Tibial nerve (tissue), 4 donors: ENCODE results near the gene WDR88. TPM values are rescaled to one million over a fixed set of nuclear protein-coding genes. Genes with fewer than 3 reads are reported as not detected.

ENCODE experiments used
- DNase-seq, 2 donors: peaks; one replicate each; pipeline ENCODE4 v3.0.0-alpha.2; 2019; ENCODE audit warnings: low spot score in 2 of 2
- H3K27ac ChIP-seq, 4 donors: fragments of 200-600 bp; sonication (generic) in 3 of 4; one replicate each; pipeline ENCODE4 v1.5.1; 2017 to 2019; ENCODE audit warnings: mild to moderate bottlenecking in 1 of 4
- H3K27me3 ChIP-seq, 2 donors: fragments of 200-600 bp; sonication (generic) in 1 of 2; one replicate each; pipeline versions ENCODE4 v1.5.1 to v1.6.0; 2017 to 2019
- H3K36me3 ChIP-seq, 3 donors: fragments of 200-600 bp; sonication (generic); one replicate each; pipeline ENCODE4 v1.5.1; 2018 to 2019
- H3K4me1 ChIP-seq, 4 donors: fragments of 200-600 bp; sonication (generic) in 3 of 4; one replicate each; pipeline ENCODE4 v1.5.1; 2017 to 2019
- H3K4me3 ChIP-seq, 4 donors: fragments of 200-600 bp; sonication (generic) in 3 of 4; one replicate each; pipeline ENCODE4 v1.5.1; 2017 to 2019; ENCODE audit warnings: mild to moderate bottlenecking in 1 of 4, moderate library complexity in 1 of 4
- H3K9me3 ChIP-seq, 4 donors: fragments of 200-600 bp; sonication (generic) in 3 of 4; one replicate each; pipeline ENCODE4 v1.5.1; 2017 to 2019
- EP300 ChIP-seq, 2 donors: sonication (generic); formaldehyde crosslinking; IDR thresholded peaks; one replicate each; pipeline ENCODE4 v1.6.1; 2017; ENCODE audit warnings: antibody characterized with exemption in 2 of 2, mild to moderate bottlenecking in 1 of 2
- POLR2A ChIP-seq, 2 donors: fragments of 450-650 bp; IDR thresholded peaks; one replicate each; pipeline ENCODE4 v1.6.1; 2017; ENCODE audit warnings: antibody characterized with exemption in 2 of 2, mild to moderate bottlenecking in 2 of 2, moderate library complexity in 2 of 2
- WGBS, 2 donors: methylation state at CpG; one replicate each; pipeline ENCODE4 v1.1.5; 2018; 5-methylcytosine and 5-hydroxymethylcytosine counted together
- total RNA-seq, 4 donors: library from RNA; depleted of rRNA; stranded (reverse); fragments of >200 nt; gene quantifications; one replicate each; pipeline ENCODE4 v1.1.0, GENCODE V29; 2016
- TF ChIP-seq, protein P1 (sequence below), 5 experiments: fragments of 200-600 bp in 3 of 5; fragments of 450-650 bp in 2 of 5; sonication (generic) in 3 of 5; IDR thresholded peaks; one replicate each; pipeline ENCODE4 v1.5.1; 2016 to 2019; ENCODE audit warnings: antibody characterized with exemption in 5 of 5, mild to moderate bottlenecking in 3 of 5, moderate library complexity in 2 of 5

WDR88 gene
- total RNA-seq, 4 donors from 2014 or later = not detected

DNA sequence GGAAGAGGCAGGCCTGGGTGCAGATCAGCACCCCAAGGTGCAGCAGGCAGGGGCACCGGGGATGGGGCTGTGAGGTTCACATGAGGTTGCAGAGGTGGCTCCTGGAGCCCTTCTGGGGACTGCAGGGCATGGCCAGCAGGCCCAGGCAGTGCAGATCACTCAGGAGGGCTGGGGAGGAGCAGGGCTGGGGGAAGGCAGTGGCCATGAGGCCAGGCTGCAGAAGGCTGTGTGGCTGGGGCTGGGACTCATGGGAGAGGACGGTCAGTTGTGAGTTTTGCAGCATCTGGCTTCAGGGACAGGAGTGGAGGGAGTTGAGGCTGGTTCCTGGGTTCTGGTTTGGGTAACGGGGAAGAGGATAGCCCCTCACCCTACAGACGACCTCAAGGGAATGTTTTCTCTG is 7.3 kb downstream of the WDR88 start:
- no peak for DNase-seq
- Histone ChIP-seq H3K9me3 (no peaks in the 10 kb centered on the region), H3K27ac (no peak overlapping the region), H3K4me3 (no peak overlapping the region), H3K4me1 (peaks cover 0 to 12% (median 0%) of the 10 kb centered on the region in 4 donors), H3K27me3 (peaks cover 0 to 27% of the 10 kb centered on the region in 2 donors), H3K36me3 (no peaks in the 10 kb centered on the region)
- 54 to 56% methylated on average over 4 of the region's 4 CpGs for WGBS, 2 donors
- no peak for TF ChIP-seq EP300 (IDR thresholded peaks at IDR 0.05)
- TF ChIP-seq POLR2A (IDR thresholded peaks at IDR 0.05) = no peak
- TF ChIP-seq, protein P1, sequence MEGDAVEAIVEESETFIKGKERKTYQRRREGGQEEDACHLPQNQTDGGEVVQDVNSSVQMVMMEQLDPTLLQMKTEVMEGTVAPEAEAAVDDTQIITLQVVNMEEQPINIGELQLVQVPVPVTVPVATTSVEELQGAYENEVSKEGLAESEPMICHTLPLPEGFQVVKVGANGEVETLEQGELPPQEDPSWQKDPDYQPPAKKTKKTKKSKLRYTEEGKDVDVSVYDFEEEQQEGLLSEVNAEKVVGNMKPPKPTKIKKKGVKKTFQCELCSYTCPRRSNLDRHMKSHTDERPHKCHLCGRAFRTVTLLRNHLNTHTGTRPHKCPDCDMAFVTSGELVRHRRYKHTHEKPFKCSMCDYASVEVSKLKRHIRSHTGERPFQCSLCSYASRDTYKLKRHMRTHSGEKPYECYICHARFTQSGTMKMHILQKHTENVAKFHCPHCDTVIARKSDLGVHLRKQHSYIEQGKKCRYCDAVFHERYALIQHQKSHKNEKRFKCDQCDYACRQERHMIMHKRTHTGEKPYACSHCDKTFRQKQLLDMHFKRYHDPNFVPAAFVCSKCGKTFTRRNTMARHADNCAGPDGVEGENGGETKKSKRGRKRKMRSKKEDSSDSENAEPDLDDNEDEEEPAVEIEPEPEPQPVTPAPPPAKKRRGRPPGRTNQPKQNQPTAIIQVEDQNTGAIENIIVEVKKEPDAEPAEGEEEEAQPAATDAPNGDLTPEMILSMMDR (IDR thresholded peaks at IDR 0.05) = no peak

DNA sequence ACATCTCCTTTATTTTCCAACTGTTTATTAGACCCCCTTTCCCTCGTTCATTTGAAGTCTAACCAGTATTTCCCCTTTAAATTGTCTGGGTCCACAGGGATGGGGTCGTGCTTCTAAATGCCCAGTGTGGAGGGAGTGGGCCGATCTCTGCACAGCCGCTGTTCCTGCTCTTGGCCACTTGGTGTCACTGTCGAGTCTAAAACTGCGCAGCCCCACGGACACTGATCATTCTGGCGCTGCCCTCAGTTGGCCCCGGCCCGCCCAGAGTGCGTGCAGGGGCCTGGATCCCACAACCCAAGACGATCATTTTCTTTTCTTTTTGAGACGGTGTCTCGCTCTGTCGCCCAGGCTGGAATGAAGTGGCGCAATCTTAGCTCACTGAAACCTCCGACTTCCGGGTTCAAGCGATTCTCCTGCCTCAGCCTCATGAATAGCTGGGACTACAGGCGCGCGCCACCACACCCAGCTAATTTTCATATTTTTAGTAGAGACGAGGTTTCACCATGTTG is 12.0 kb downstream of the WDR88 start:
- H3K4me3 ChIP-seq = no peak overlapping the region

DNA sequence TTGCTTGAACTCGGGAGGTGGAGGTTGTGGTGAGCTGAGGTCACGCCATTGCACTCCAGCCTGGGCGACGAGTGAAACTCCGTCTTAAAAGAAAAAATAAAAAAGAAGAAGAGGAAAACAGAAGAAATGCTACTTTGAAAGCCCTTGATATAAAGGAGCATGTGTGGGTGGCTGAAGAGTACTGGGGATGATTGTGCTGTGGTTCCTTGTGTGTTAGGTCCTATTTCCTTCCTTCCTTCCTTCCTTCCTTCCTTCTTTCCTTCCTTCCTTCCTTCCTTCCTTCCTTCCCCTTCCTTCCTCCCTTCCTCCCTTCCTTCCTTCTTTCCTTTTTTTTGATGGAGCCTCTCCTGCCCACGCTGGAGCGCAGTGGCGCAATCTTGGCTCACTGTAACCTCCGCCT is 14.3 kb downstream of the WDR88 start:
- H3K27me3 ChIP-seq = no peaks in the 10 kb centered on the region
- 84 to 86% methylated on average over 9 of the region's 9 CpGs for WGBS, 2 donors
- no peak for TF ChIP-seq POLR2A (IDR thresholded peaks at IDR 0.05)
- TF ChIP-seq, protein P1 (IDR thresholded peaks at IDR 0.05) = no peak
- TF ChIP-seq EP300 (IDR thresholded peaks at IDR 0.05) = no peak
- DNase-seq = no peak
- peaks cover 0 to 7% (median 0%) of the 10 kb centered on the region in 4 donors for H3K4me1 ChIP-seq
- no peaks in the 10 kb centered on the region for H3K36me3 ChIP-seq
- H3K4me3 ChIP-seq = no peak overlapping the region
- H3K27ac ChIP-seq = no peak overlapping the region
- no peaks in the 10 kb centered on the region for H3K9me3 ChIP-seq

More for the DNA sequence above, 12.0 kb downstream of the WDR88 start:
- Histone ChIP-seq H3K4me1 (peaks cover 0 to 7% (median 0%) of the 10 kb centered on the region in 4 donors), H3K9me3 (no peaks in the 10 kb centered on the region), H3K27ac (no peak overlapping the region), H3K36me3 (no peaks in the 10 kb centered on the region), H3K27me3 (no peaks in the 10 kb centered on the region)
- peak; percentile 22 to 60 for DNase-seq
- 29 to 31% methylated on average over 21 to 23 of the region's 23 CpGs for WGBS, 2 donors
- TF ChIP-seq, protein P1 (IDR thresholded peaks at IDR 0.05) = peak; percentile 90 to 97 (median 92)
- TF ChIP-seq EP300 (IDR thresholded peaks at IDR 0.05) = no peak

DNA sequence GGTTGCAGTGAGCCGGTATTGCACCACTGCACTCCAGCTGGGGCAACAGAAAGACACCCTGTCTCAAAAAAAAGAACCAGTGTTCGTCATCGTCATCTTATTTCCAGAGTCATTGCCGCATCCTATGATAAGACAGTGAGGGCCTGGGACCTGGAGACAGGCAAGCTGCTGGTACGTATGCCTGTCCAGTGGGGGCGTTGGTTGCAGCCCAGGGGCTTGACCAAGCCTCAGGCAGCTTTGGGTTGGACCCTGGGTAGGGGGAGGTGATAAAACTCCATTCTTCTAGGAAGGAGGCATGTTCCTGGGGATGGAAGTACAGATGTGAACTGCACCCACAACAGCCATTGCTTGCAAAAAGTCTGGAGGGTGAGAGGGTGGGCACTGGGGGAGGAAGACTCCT is 15.6 kb downstream of the WDR88 start:
- Histone ChIP-seq H3K27ac (no peak overlapping the region), H3K36me3 (no peaks in the 10 kb centered on the region), H3K9me3 (no peaks in the 10 kb centered on the region), H3K4me1 (peaks cover 0 to 7% (median 0%) of the 10 kb centered on the region in 4 donors), H3K27me3 (no peaks in the 10 kb centered on the region), H3K4me3 (no peak overlapping the region)
- no peak for DNase-seq
- TF ChIP-seq, protein P1 (IDR thresholded peaks at IDR 0.05) = no peak
- TF ChIP-seq POLR2A (IDR thresholded peaks at IDR 0.05) (no peak), EP300 (IDR thresholded peaks at IDR 0.05) (no peak)
- 81 to 90% methylated on average over 6 of the region's 6 CpGs for WGBS, 2 donors

DNA sequence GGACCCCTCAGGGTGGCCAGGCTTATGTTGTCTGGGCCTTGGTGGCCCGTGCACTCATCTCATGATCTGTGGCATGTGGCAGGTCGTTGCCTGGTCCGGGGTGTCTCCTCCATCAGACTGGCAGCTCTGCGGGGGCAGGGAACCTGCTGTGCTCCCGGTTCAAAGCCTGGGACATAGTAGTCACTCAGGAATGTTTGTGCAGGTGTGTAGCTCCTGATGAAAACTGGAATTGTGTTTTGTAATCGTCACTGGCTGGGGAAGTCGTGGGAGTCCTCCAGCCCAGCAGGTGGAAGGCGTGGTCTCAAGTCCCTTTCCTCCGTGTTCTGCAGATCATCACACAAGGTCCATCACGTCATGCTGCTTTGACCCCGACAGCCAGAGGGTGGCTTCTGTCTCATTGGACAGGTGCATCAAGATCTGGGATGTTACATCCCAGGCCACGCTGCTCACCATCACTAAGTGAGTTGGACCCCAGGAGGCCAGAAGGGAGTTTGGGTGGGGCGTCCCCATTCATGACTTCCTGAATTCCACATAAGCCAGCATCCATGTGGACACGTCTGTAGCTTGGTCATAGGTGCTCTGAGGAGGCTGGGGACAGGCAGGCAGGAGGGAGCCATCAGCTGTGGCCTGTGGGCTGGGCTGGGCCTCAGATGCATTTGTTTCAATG is 19.1 kb downstream of the WDR88 start:
- DNase-seq = no peak
- H3K27me3 ChIP-seq = no peaks in the 10 kb centered on the region
- 71 to 83% methylated on average over 12 to 14 of the region's 14 CpGs for WGBS, 2 donors
- no peaks in the 10 kb centered on the region for H3K36me3 ChIP-seq
- TF ChIP-seq, protein P1 (IDR thresholded peaks at IDR 0.05) = no peak
- TF ChIP-seq POLR2A (IDR thresholded peaks at IDR 0.05) (no peak), EP300 (IDR thresholded peaks at IDR 0.05) (no peak)
- no peak overlapping the region for H3K27ac ChIP-seq
- no peaks in the 10 kb centered on the region for H3K4me1 ChIP-seq
- H3K4me3 ChIP-seq = no peak overlapping the region
- no peaks in the 10 kb centered on the region for H3K9me3 ChIP-seq
